Astrocyte (in vitro differentiated cells and primary cell): Measurements from ENCODE around the gene STYXL2. TPM values are rescaled to one million over a fixed set of nuclear protein-coding genes. Genes with fewer than 3 reads are reported as not detected.

Experiments used
- DNase-seq: peaks from one replicate; pipeline ENCODE4 v3.0.0-alpha.2; 2010; ENCODE audit warnings: low read depth
- FAIRE-seq: peaks from 2 replicates; lab custom pipeline; 2011; peaks lifted over from hg19 to GRCh38; lab: Jason Lieb, UNC
- H2AFZ ChIP-seq: 2 replicates; pipeline ENCODE4 v1.6.0; 2012; ENCODE audit warnings: low read depth, low read length, inconsistent platforms
- H3K27ac ChIP-seq: 2 replicates; pipeline ENCODE4 v1.5.1; 2011; ENCODE audit warnings: low read depth, low read length, inconsistent platforms
- H3K27me3 ChIP-seq: 2 replicates; pipeline ENCODE4 v1.6.0; 2011; ENCODE audit warnings: low read length, inconsistent platforms; ENCODE audit not compliant: insufficient read depth
- H3K36me3 ChIP-seq: 2 replicates; pipeline ENCODE4 v1.5.1; 2011; ENCODE audit warnings: low read length, inconsistent platforms; ENCODE audit not compliant: insufficient read depth
- H3K4me1 ChIP-seq: 2 replicates; pipeline ENCODE4 v1.5.1; 2011; ENCODE audit warnings: low read length, inconsistent platforms; ENCODE audit not compliant: insufficient read depth
- H3K4me2 ChIP-seq: 2 replicates; pipeline ENCODE4 v1.6.0; 2012; ENCODE audit warnings: low read length, inconsistent platforms
- H3K4me3 ChIP-seq: 2 replicates; pipeline ENCODE4 v1.5.1; 2011; ENCODE audit warnings: low read depth, mild to moderate bottlenecking, low read length, inconsistent platforms; ENCODE audit not compliant: insufficient read depth
- H3K79me2 ChIP-seq: 2 replicates; pipeline ENCODE4 v1.6.0; 2012; ENCODE audit warnings: mild to moderate bottlenecking, low read length, inconsistent platforms; ENCODE audit not compliant: insufficient read depth
- H3K9ac ChIP-seq: 2 replicates; pipeline ENCODE4 v1.6.0; 2012; ENCODE audit warnings: mild to moderate bottlenecking, low read length, inconsistent platforms
- H3K9me3 ChIP-seq: 2 replicates; pipeline ENCODE4 v1.5.1; 2012; ENCODE audit warnings: low read depth, mild to moderate bottlenecking, low read length, inconsistent platforms; ENCODE audit not compliant: insufficient read depth
- H4K20me1 ChIP-seq: 2 replicates; pipeline ENCODE4 v1.6.0; 2012; ENCODE audit warnings: low read length, inconsistent platforms; ENCODE audit not compliant: insufficient read depth
- H3K27ac Mint-ChIP-seq: one replicate; pipeline ENCODE4 v1.8.0; 2021; ENCODE audit warnings: mild to moderate bottlenecking, mixed read lengths; ENCODE audit not compliant: unreplicated experiment
- H3K27me3 Mint-ChIP-seq: one replicate; pipeline ENCODE4 v1.8.0; 2021; ENCODE audit warnings: low read depth, mixed read lengths; ENCODE audit not compliant: unreplicated experiment
- H3K36me3 Mint-ChIP-seq: one replicate; pipeline ENCODE4 v1.8.0; 2021; ENCODE audit warnings: low read depth, mixed read lengths; ENCODE audit not compliant: unreplicated experiment
- H3K4me1 Mint-ChIP-seq: one replicate; pipeline ENCODE4 v1.8.0; 2021; ENCODE audit warnings: low read depth, mixed read lengths; ENCODE audit not compliant: unreplicated experiment
- H3K4me3 Mint-ChIP-seq: one replicate; pipeline ENCODE4 v1.8.0; 2021; ENCODE audit warnings: mild to moderate bottlenecking, moderate library complexity, mixed read lengths; ENCODE audit not compliant: unreplicated experiment
- H3K9me3 Mint-ChIP-seq: one replicate; pipeline ENCODE4 v1.8.0; 2021; ENCODE audit warnings: mild to moderate bottlenecking, mixed read lengths; ENCODE audit not compliant: unreplicated experiment
- CTCF ChIP-seq: IDR thresholded peaks from 2 replicates; pipeline ENCODE4 v1.5.1; 2011; ENCODE audit warnings: low read depth, mild to moderate bottlenecking, inconsistent platforms, low read length, moderate library complexity; ENCODE audit not compliant: insufficient read depth
- EZH2 ChIP-seq: IDR thresholded peaks from 2 replicates; pipeline ENCODE4 v1.6.1; 2012; ENCODE audit warnings: mild to moderate bottlenecking, low read length, inconsistent platforms; ENCODE audit not compliant: insufficient read depth
- total RNA-seq: library from RNA; stranded (reverse); gene quantifications from 2 replicates; pipeline ENCODE4 v1.2.1, GENCODE V29; 2021

The STYXL2 gene
- total RNA-seq, 1 donor from 2014 or later: 0.82 TPM

DNA sequence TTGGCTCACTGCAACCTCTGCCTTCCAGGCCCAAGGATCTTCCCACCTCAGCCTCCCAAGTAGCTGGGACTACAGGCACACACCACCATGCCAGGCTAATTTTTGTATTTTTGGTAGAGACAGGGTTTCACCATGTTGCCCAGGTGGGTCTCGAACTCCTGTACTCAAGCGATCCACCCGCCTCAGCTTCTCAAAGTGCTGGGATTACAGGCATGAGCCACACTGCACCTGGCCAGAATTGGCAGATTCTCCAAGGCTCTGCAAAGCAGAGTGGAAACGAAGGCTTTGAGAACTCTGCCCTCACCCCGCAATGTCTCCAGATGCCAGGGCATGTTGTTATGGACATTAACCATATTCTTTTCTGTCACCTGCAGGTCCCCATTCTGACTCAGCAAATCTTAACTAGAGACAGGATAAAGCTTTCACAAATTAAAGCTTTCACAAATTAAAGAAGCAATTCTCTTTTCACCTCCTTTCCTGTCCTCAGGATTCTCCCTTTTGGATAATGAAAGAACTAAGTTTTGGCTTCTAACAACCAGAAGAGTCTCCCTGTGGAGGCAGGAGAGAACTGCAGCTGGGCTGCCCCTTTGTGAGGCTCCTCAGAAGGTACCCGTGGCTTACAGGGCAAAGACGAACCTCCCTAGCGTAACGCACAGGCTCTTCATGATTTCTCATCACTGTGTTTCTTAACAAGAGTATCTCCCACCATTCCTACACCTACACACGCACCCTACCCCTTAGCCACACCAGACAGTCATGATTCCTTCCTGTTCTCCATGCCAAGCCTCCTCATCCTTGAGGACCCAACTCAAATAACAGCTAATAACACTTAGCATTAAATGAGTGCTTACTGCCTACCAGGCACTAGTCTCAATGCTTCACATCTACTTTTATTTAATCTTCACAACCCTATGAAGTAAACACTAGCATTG, 33.5 kb upstream of the STYXL2 start:
- H2AFZ ChIP-seq: no peak overlapping the region
- H3K36me3 Mint-ChIP-seq: no peaks in the 10 kb centered on the region
- no peak for FAIRE-seq

DNA sequence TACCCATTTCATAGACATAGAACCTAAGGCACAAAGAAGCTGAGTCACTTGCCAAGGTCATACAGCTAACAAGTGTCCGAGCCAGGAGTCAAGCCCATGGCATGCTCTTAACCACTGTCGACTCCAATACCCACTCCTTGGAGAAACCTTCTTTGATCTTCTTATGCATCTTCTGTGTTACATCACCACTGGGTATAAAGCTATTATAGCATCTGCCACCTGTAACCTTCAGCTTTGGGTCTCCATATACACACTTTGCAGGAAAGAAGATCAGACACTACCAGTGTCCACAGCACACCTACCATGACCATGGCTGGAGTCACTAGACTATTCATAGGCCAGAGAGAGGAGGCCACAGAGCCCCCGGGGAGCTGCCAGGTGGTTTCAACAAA, 32.8 kb upstream of the STYXL2 start:
- no peak overlapping the region for H3K27ac Mint-ChIP-seq
- H3K4me1 ChIP-seq: peaks cover 5% of the 10 kb centered on the region
- FAIRE-seq: no peak
- H3K9ac ChIP-seq: no peak overlapping the region
- no peaks in the 10 kb centered on the region for H3K36me3 Mint-ChIP-seq
- H2AFZ ChIP-seq: no peak overlapping the region
- peaks cover 11% of the 10 kb centered on the region for H3K27me3 Mint-ChIP-seq
- H3K79me2 ChIP-seq: no peaks in the 10 kb centered on the region
- no peak for TF ChIP-seq CTCF
- no peak for TF ChIP-seq EZH2
- no peak overlapping the region for H3K4me3 ChIP-seq
- no peaks in the 10 kb centered on the region for H4K20me1 ChIP-seq
- no peak overlapping the region for H3K27ac ChIP-seq
- peaks cover 2% of the 10 kb centered on the region for H3K27me3 ChIP-seq
- H3K9me3 Mint-ChIP-seq: no peaks in the 10 kb centered on the region
- H3K4me2 ChIP-seq: no peak overlapping the region
- no peak overlapping the region for H3K4me3 Mint-ChIP-seq
- peaks cover 6% of the 10 kb centered on the region for H3K4me1 Mint-ChIP-seq
- H3K36me3 ChIP-seq: no peaks in the 10 kb centered on the region
- H3K9me3 ChIP-seq: no peaks in the 10 kb centered on the region
- no peak for DNase-seq

More for the DNA sequence above, 33.5 kb upstream of the STYXL2 start:
- Mint-ChIP-seq H3K9me3 (no peaks in the 10 kb centered on the region), H3K4me3 (no peak overlapping the region), H3K27me3 (peaks cover 15% of the 10 kb centered on the region), H3K27ac (peak overlapping the region; percentile 37), H3K4me1 (peaks cover 6% of the 10 kb centered on the region)
- no peak for DNase-seq
- no peaks in the 10 kb centered on the region for H3K27me3 ChIP-seq
- H3K9me3 ChIP-seq: no peaks in the 10 kb centered on the region
- H3K79me2 ChIP-seq: no peaks in the 10 kb centered on the region
- no peak overlapping the region for H3K27ac ChIP-seq
- no peak overlapping the region for H3K4me3 ChIP-seq
- H3K36me3 ChIP-seq: no peaks in the 10 kb centered on the region
- H4K20me1 ChIP-seq: no peaks in the 10 kb centered on the region
- no peak overlapping the region for H3K4me2 ChIP-seq
- peaks cover 5% of the 10 kb centered on the region for H3K4me1 ChIP-seq
- TF ChIP-seq CTCF (peak; percentile 23), EZH2 (no peak)
- no peak overlapping the region for H3K9ac ChIP-seq

DNA sequence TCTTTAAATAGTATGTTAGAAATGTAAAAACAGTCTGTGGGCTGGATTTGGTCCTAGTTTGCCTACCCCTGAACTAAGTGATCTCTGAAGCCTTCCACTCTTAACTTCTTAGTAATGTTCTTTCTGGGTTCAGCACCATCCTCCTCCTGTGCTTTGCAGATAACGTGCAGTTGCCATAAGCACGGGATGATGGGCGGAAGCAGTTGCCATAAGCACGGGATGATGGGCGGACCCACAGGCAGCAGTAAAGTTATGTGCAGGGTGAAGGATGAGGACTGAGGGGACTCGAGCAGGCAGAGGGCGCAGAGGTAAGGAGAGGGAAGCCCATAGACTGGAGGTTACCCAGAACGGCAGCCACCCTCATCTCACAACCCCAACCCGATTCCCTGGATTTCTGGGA, 29.3 kb upstream of the STYXL2 start:
- H3K79me2 ChIP-seq: no peaks in the 10 kb centered on the region
- TF ChIP-seq EZH2: no peak
- H3K36me3 ChIP-seq: no peaks in the 10 kb centered on the region
- H3K4me2 ChIP-seq: no peak overlapping the region
- H3K27me3 ChIP-seq: peaks cover 8% of the 10 kb centered on the region
- Mint-ChIP-seq H3K36me3 (no peaks in the 10 kb centered on the region), H3K27ac (no peak overlapping the region), H3K9me3 (no peaks in the 10 kb centered on the region), H3K4me1 (no peaks in the 10 kb centered on the region), H3K4me3 (no peak overlapping the region), H3K27me3 (peaks cover 19% of the 10 kb centered on the region)
- H3K4me3 ChIP-seq: no peak overlapping the region
- no peaks in the 10 kb centered on the region for H3K4me1 ChIP-seq
- DNase-seq (no peak), FAIRE-seq (no peak)
- no peaks in the 10 kb centered on the region for H4K20me1 ChIP-seq
- no peak overlapping the region for H3K9ac ChIP-seq
- H3K9me3 ChIP-seq: no peaks in the 10 kb centered on the region
- H3K27ac ChIP-seq: no peak overlapping the region
- no peak overlapping the region for H2AFZ ChIP-seq
